ENCODE measurements around the gene DIP2C. TPM values are rescaled to one million over a fixed set of nuclear protein-coding genes. Genes with fewer than 3 reads are reported as not detected.

DIP2C gene
- polyA plus RNA-seq, 1 of the 3 experiments (the other 2 are of a cell fraction): 8.7 TPM

- DNase-seq: peak; percentile 56
- CTCF ChIA-PET: interaction anchor here (1.1 kb wide), 1 partner anchor 11 kb away, joined by 3 read pairs; no protein-coding TSS in a partner anchor
- Histone ChIP-seq H3K4me1 (ENCODE audit: control insufficient read depth in 1 of 2, insufficient read depth in 2 of 2, low read depth in 1 of 2, low read length in 1 of 2) (peaks cover 14 to 42% of the 10 kb centered on the region in 2 experiments; a peak in 2 of 4 replicates), H3K9me3 (no peaks in the 10 kb centered on the region), H3K27me3 (ENCODE audit: insufficient read depth) (no peaks in the 10 kb centered on the region), H3K4me3 (ENCODE audit: low read depth in 2 of 2, low read length in 1 of 2) (no peak overlapping the region), H3F3A (replicated peaks; ENCODE audit: insufficient read depth) (peaks cover 13% of the 10 kb centered on the region), H2AFZ (ENCODE audit: low read depth) (no peak overlapping the region), H4K20me1 (ENCODE audit: insufficient read depth) (peaks cover 76% of the 10 kb centered on the region), H3K79me2 (ENCODE audit: insufficient read depth) (peaks cover 69% of the 10 kb centered on the region), H3K9ac (no peak overlapping the region), H3K27ac (ENCODE audit: low read depth in 2 of 2, low read length in 1 of 2) (peak overlapping the region in 1 of 2 experiments; percentile 8; a peak in 1 of 4 replicates), H3K4me2 (0 out of 2 replicates have a peak overlapping the region, but pooled peaks have one; percentile 32), H3K36me3 (replicated peaks in 1 of 2; ENCODE audit: control insufficient read depth in 1 of 2, insufficient read depth in 2 of 2, low read length in 1 of 2) (no peaks in the 10 kb centered on the region), H3K9me2 (no peaks in the 10 kb centered on the region)
- TF ChIP-seq MAX (IDR thresholded peaks at IDR 0.05; ENCODE audit: low read depth) (no peak), MXI1 (IDR thresholded peaks at IDR 0.05; ENCODE audit: low read depth, low read length) (0 out of 2 replicates have a peak, but pooled peaks have one; percentile 39), TCF12 (IDR thresholded peaks at IDR 0.05) (no peak)
- 88% methylated on average over 23 of the region's 23 CpGs for WGBS (ENCODE audit: low lambda C conversion rate)
- POLR2A ChIA-PET: no interaction called here
Observed at GRCh38 chr10:614790-615582, 74.5 kb downstream of the DIP2C start.

- H3K9me3 ChIP-seq: no peaks in the 10 kb centered on the region
- H3K36me3 ChIP-seq (replicated peaks in 1 of 2; ENCODE audit: control insufficient read depth in 1 of 2, insufficient read depth in 2 of 2, low read length in 1 of 2): no peaks in the 10 kb centered on the region
- peaks cover 80% of the 10 kb centered on the region for H4K20me1 ChIP-seq (ENCODE audit: insufficient read depth)
- no peak for DNase-seq
- H3F3A ChIP-seq (replicated peaks; ENCODE audit: insufficient read depth): peaks cover 21% of the 10 kb centered on the region
- no peak overlapping the region for H2AFZ ChIP-seq (ENCODE audit: low read depth)
- ChIA-PET CTCF (no interaction called here), POLR2A (no interaction called here)
- H3K27me3 ChIP-seq (ENCODE audit: insufficient read depth): no peaks in the 10 kb centered on the region
- no peak overlapping the region for H3K9ac ChIP-seq
- no peaks in the 10 kb centered on the region for H3K9me2 ChIP-seq
- peaks cover 65% of the 10 kb centered on the region for H3K79me2 ChIP-seq (ENCODE audit: insufficient read depth)
- no peak overlapping the region for H3K4me3 ChIP-seq (ENCODE audit: low read depth in 2 of 2, low read length in 1 of 2)
- H3K4me1 ChIP-seq (ENCODE audit: control insufficient read depth in 1 of 2, insufficient read depth in 2 of 2, low read depth in 1 of 2, low read length in 1 of 2): peaks cover 14 to 40% of the 10 kb centered on the region in 2 experiments; a peak in 2 of 4 replicates
- 79% methylated on average over 7 of the region's 15 CpGs for WGBS (ENCODE audit: low lambda C conversion rate)
- H3K27ac ChIP-seq (ENCODE audit: low read depth in 2 of 2, low read length in 1 of 2): peak overlapping the region in 1 of 2 experiments; percentile 8; a peak in 1 of 4 replicates
- no peak overlapping the region for H3K4me2 ChIP-seq
- TF ChIP-seq IRF3 (IDR thresholded peaks at IDR 0.05; ENCODE audit: low read depth, low read length) (no peak), PBX3 (IDR thresholded peaks at IDR 0.05) (no peak), RFX5 (IDR thresholded peaks at IDR 0.05; ENCODE audit: low read length) (no peak), MEF2A (IDR thresholded peaks at IDR 0.05; ENCODE audit: borderline replicate concordance, low read depth) (no peak), EZH2phosphoT487 (IDR thresholded peaks at IDR 0.05; ENCODE audit: borderline replicate concordance, low read depth) (no peak), MXI1 (IDR thresholded peaks at IDR 0.05; ENCODE audit: low read depth, low read length) (no peak), SIN3A (IDR thresholded peaks at IDR 0.05; ENCODE audit: borderline replicate concordance, low read depth, low read length) (no peak), NRF1 (IDR thresholded peaks at IDR 0.05; ENCODE audit: low read depth, low read length) (no peak), USF1 (IDR thresholded peaks at IDR 0.05; ENCODE audit: borderline replicate concordance, low read depth) (no peak), ZBTB33 (IDR thresholded peaks at IDR 0.05; ENCODE audit: borderline replicate concordance, low read depth) (no peak), CTCF (IDR thresholded peaks at IDR 0.05) (no peak), POLR2AphosphoS5 (IDR thresholded peaks at IDR 0.05; ENCODE audit: low read depth, low read length) (no peak), TAF1 (IDR thresholded peaks at IDR 0.05; ENCODE audit: borderline replicate concordance, low read depth, low read length) (no peak), GATA2 (CRISPR knock-in tag; IDR thresholded peaks at IDR 0.05) (no peak), ELF1 (IDR thresholded peaks at IDR 0.05) (no peak), FOXM1 (IDR thresholded peaks at IDR 0.05; ENCODE audit: low read depth) (no peak), FOSL2 (IDR thresholded peaks at IDR 0.05; ENCODE audit: borderline replicate concordance, low read depth) (no peak)
Observed at GRCh38 chr10:614139-614711, 75.2 kb downstream of the DIP2C start.
